ENCODE data around the gene ATG4B.

Gene ATG4B

DNA sequence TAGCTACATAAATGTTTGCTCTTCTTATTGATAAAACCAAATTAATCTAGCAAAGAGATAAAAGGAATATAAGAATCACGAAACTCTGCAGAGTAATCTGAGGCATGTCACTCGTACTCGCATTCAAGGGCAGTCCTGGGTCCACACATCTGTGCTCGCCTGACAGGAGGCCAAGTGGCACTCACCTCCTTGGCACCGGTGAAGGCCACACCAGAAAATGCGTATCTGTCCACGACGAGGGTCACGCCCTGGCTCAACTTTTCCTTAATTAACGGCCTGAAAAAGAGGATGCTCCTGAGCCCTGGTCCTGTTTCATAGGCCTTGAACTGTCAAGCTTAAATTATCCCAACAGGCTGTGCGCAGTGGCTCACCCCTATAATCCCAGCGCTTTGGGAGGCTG, 42.6 kb downstream of the ATG4B start:
- DNase-seq (ENCODE audit: low read depth), result no peak
- H3K4me3 ChIP-seq (ENCODE audit: low read depth, low read length), result no peak overlapping the region

DNA sequence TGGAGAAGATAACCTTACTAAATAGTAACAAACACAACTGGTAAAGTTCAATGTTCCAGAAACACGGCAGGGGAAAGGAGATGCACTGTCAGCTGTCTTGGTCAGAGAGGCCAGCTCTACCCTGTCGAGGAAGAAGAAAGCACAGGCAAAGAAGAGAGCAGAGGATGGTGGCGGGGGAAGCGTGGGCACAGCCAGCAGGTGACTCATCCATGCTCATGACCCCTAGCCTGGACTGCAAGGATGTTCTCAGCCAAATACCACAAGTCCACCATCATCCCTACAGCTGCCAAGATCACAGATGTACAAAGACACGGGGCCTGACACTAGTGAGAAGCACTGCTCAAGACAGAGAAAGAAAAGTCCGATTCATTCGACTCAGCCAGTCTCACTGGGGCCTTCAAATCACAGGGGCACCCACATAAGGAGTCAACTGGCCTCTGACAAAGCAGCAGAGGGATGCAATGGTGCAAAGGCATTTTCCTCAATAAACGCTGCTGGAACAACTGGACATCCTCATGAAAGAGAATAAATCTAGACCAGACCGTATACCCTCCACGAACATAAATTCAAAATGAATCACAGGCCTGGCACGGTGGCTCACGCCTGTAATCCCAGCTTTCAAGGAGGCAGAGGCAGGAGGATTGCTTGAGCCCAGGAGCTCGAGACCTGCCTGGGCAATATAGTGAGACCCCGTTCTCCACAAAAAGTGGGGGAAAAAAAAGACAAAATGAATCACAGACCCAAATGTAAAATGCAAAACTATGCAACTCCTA, 43.5 kb downstream of the ATG4B start:
- DNase-seq (ENCODE audit: low read depth), result no peak
- TF ChIP-seq, protein P1, sequence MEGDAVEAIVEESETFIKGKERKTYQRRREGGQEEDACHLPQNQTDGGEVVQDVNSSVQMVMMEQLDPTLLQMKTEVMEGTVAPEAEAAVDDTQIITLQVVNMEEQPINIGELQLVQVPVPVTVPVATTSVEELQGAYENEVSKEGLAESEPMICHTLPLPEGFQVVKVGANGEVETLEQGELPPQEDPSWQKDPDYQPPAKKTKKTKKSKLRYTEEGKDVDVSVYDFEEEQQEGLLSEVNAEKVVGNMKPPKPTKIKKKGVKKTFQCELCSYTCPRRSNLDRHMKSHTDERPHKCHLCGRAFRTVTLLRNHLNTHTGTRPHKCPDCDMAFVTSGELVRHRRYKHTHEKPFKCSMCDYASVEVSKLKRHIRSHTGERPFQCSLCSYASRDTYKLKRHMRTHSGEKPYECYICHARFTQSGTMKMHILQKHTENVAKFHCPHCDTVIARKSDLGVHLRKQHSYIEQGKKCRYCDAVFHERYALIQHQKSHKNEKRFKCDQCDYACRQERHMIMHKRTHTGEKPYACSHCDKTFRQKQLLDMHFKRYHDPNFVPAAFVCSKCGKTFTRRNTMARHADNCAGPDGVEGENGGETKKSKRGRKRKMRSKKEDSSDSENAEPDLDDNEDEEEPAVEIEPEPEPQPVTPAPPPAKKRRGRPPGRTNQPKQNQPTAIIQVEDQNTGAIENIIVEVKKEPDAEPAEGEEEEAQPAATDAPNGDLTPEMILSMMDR (IDR thresholded peaks at IDR 0.05; ENCODE audit: control insufficient read depth, extremely low read depth, insufficient read depth), result no peak
- no peak overlapping the region for H3K4me3 ChIP-seq (ENCODE audit: low read depth, low read length)

More for the DNA sequence above, 42.6 kb downstream of the ATG4B start:
- TF ChIP-seq, protein P1 (IDR thresholded peaks at IDR 0.05; ENCODE audit: control insufficient read depth, extremely low read depth, insufficient read depth), result no peak

DNA sequence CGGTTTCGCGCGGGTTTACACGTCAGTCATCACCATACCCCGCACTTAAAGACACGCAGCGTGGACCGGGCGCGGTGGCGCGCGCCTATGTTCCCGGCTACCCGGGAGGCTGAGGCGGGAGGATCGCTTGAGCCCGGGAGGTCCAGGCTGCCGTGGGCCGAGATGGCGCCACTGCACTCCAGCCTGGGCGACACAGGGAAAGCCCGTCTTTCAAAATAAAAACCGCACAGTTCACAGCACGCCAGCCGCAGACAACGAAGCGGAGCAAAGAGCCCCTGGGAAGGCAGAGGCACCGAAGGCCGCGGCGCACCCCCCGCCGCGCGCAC, 48.8 kb downstream of the ATG4B start:
- TF ChIP-seq, protein P1 (IDR thresholded peaks at IDR 0.05; ENCODE audit: control insufficient read depth, extremely low read depth, insufficient read depth), result no peak
- no peak for DNase-seq (ENCODE audit: low read depth)
- peak overlapping the region; percentile 87 for H3K4me3 ChIP-seq (ENCODE audit: low read depth, low read length)

DNA sequence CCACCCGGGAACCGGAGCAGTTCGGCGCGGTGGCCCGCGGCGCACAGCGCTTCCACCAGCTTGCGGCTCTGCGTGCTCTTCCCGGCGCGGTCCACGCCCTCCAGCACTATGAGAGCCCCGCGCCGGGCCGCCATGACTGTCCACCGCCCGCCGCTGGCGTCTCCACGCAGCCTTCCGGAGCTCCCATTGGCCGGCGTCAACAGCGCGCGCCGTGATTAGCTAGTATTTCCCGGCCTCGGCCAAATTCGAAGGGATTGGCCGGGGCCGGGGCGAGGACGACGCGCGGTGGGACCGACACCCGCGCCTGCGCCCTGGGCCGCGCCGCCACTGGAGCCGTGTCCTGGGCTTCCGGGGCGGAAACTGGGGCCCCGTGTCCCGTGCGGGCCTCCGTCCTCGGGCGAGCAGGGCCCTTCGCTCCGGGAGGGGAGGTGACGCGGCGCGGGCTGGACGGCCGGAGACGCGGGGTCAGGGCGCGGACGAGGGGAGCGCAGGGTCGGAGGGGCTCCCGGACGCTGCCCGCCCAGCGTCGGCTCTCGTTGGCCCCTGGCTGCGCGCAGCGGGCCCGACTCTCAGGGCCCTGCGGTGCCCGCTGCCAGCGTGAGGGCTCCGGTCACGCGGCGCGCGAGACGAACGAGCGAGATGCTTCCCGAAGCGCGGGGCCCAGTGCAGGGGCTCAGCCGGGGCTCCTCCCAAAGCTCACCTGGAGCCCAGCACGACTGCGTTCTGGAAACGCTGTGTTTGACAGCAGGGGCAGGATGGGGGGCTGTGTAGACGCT, 49.3 kb downstream of the ATG4B start, which contains the start of gene DTYMK:
Gene DTYMK (minus strand): TSS at position 166 of the 776 bp plus-strand sequence. CDS start 32 bp downstream, at position 134.
- peak within 1 kb of the TSS; percentile 87 for H3K4me3 ChIP-seq (ENCODE audit: low read depth, low read length)
- peak; percentile 69 for DNase-seq (ENCODE audit: low read depth)
- TF ChIP-seq, protein P1 (IDR thresholded peaks at IDR 0.05; ENCODE audit: control insufficient read depth, extremely low read depth, insufficient read depth), result no peak

DNA sequence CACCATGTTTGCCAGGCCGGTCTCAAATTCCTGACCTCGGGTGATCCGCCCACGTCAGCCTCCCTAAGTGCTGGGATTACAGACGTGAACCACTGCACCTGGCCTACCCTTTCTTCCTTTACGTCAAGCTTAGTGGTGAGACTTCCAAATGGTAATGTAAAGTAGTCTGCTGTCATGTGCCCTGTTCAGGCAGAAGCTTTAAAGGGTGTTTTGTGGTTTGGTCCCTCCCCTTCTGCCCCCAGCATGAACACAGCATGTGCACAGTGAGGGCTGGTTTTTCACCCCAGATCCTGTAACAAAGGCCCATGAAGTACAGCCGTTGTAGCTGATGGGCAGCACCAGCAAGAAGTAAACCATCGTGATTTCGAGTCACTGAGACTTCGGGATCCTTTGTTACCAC, 51.8 kb downstream of the ATG4B start:
- TF ChIP-seq, protein P1 (IDR thresholded peaks at IDR 0.05; ENCODE audit: control insufficient read depth, extremely low read depth, insufficient read depth), result no peak
- H3K4me3 ChIP-seq (ENCODE audit: low read depth, low read length), result no peak overlapping the region
- DNase-seq (ENCODE audit: low read depth), result no peak

DNA sequence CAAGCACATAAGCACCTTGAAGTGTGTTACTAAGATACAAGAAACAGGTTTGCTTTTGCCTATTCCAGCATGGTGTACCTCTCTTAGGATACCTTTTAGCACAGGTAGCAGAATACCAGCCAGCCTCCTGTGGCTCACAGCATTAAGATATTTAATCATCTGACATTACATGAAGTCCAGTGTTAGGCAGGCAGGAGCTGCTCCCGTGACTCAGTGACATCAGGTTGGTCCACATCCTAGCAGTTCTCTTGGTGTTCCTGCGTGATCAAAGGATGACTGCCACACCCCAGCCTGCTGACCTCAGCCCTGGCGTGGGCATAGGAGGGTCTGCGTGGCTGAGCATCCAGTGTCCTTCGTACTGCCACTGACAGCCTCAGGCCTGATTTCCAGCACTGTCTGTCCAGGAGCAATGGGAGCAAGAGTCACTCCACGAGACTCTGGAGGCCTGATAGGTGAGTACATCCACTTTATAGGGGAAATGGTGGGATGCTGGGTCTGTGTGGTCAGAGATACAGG, 52.8 kb downstream of the ATG4B start:
- TF ChIP-seq, protein P1 (IDR thresholded peaks at IDR 0.05; ENCODE audit: control insufficient read depth, extremely low read depth, insufficient read depth), result no peak
- no peak overlapping the region for H3K4me3 ChIP-seq (ENCODE audit: low read depth, low read length)
- no peak for DNase-seq (ENCODE audit: low read depth)

Measured in LNCaP clone FGC (cell line).